ENCODE measurements around the gene SH3YL1. TPM values are rescaled to one million over a fixed set of nuclear protein-coding genes. Genes with fewer than 3 reads are reported as not detected.

The SH3YL1 gene
- total RNA-seq, 2 donors from 2014 or later, result 28.6 to 40.6 TPM

DNA sequence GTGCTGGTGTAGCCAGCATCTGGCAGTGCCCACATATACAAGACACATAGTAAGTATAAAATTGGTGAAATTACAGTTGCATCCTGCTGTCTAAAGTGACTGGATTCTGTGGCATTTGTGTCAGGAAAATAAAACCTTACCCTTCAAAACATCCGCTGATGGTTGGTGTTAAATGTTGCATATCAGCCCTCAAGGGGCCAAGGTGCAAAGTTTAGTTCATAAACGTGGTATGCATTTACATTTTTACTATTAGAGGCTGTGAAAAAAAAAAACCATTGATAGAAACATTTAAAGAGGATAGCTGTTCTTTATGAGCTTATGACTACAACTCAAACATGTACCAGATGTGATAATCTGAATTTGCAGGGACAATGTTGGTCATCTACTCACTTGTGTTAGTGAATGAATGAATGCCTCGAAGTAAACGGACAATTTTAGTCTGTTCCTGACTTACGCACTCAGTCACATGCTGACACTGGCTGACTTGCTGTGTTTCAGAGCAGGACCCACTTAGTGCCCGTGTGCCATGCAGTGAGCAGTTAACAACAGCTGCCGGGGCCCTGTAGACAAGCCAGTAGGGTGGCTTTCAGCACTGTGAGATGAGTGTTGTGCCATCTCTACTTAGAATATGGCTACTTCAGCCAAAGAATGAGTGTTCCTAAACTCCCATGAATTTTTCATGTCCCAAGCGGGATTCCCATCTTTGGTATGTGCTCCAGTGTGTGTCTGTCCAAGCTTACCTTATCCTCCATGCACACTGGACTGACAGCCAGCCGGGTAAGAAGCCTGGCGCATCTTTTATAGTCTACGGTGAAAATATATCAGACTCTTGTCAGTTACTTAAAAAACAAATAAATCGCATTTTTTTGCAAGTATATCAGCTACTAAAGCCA lies 18.8 kb upstream of the SH3YL1 start:
- no peak overlapping the region for H3K27ac ChIP-seq
- no peak for ATAC-seq (ENCODE audit: insufficient number of reproducible peaks, low FRiP score, low read depth)
- H3K36me3 ChIP-seq, result peaks cover 11% of the 10 kb centered on the region
- no peak for TF ChIP-seq CTCF (IDR thresholded peaks at IDR 0.05)
- no peak for DNase-seq (ENCODE audit: low spot score)
- H3K9me3 ChIP-seq, result no peaks in the 10 kb centered on the region
- H3K4me3 ChIP-seq, result no peak overlapping the region
- no peaks in the 10 kb centered on the region for H3K27me3 ChIP-seq (replicated peaks; ENCODE audit: insufficient read depth)
- peaks cover 0 to 44% of the 10 kb centered on the region in 2 donors for H3K4me1 ChIP-seq (ENCODE audit: control insufficient read depth in 1 of 2, low read depth in 2 of 2)

GRCh38 chr2:281381-281780 lies 17.5 kb upstream of the SH3YL1 start:
- Histone ChIP-seq H3K36me3 (peaks cover 14% of the 10 kb centered on the region), H3K9me3 (no peaks in the 10 kb centered on the region)
- no peak for DNase-seq (ENCODE audit: low spot score)

GRCh38 chr2:280650-281110 lies 16.8 kb upstream of the SH3YL1 start:
- no peak for TF ChIP-seq CTCF (IDR thresholded peaks at IDR 0.05)
- Histone ChIP-seq H3K27me3 (replicated peaks; ENCODE audit: insufficient read depth) (no peaks in the 10 kb centered on the region), H3K9me3 (no peaks in the 10 kb centered on the region), H3K4me1 (ENCODE audit: control insufficient read depth in 1 of 2, low read depth in 2 of 2) (peaks cover 0 to 31% of the 10 kb centered on the region in 2 donors), H3K36me3 (peaks cover 14% of the 10 kb centered on the region), H3K4me3 (no peak overlapping the region), H3K27ac (peak overlapping the region in 1 of 2 donors; percentile 31)
- DNase-seq (ENCODE audit: low spot score) (no peak), ATAC-seq (ENCODE audit: insufficient number of reproducible peaks, low FRiP score, low read depth) (no peak)

More at GRCh38 chr2:281381-281780, 17.5 kb upstream of the SH3YL1 start:
- no peak for TF ChIP-seq CTCF (IDR thresholded peaks at IDR 0.05)
- no peaks in the 10 kb centered on the region for H3K27me3 ChIP-seq (replicated peaks; ENCODE audit: insufficient read depth)
- H3K4me1 ChIP-seq (ENCODE audit: control insufficient read depth in 1 of 2, low read depth in 2 of 2), result peaks cover 0 to 38% of the 10 kb centered on the region in 2 donors
- no peak for ATAC-seq (ENCODE audit: insufficient number of reproducible peaks, low FRiP score, low read depth)
- H3K4me3 ChIP-seq, result no peak overlapping the region
- H3K27ac ChIP-seq, result no peak overlapping the region

- no peak for TF ChIP-seq CTCF (IDR thresholded peaks at IDR 0.05)
- peak overlapping the region in 1 of 2 donors; percentile 31 for H3K27ac ChIP-seq
- no peak for ATAC-seq (ENCODE audit: insufficient number of reproducible peaks, low FRiP score, low read depth)
These were observed 16.3 kb upstream of the SH3YL1 start for GRCh38 chr2:279956-280649.

DNA sequence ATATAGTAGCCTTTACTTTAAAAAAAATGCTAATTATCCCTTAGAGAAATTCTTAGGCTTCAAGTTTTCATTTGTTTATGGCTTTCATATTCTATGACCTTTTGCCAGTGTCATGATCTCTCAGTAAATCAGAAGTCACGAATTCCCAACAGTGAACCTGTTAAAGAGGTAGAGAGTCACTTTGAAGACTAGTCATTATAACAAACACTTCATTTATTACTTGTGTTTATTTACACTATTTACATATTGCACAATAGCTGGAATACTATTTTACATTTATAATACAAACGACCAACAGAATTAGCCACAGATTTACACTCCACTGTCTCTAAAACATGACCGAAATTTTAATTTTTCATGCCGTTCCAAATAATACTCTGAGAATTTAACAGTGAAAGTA lies 15.5 kb upstream of the SH3YL1 start:
- Histone ChIP-seq H3K27me3 (replicated peaks; ENCODE audit: insufficient read depth) (no peaks in the 10 kb centered on the region), H3K9me3 (no peaks in the 10 kb centered on the region), H3K4me3 (no peak overlapping the region), H3K27ac (no peak overlapping the region), H3K36me3 (peaks cover 17% of the 10 kb centered on the region), H3K4me1 (ENCODE audit: control insufficient read depth in 1 of 2, low read depth in 2 of 2) (peaks cover 0 to 18% of the 10 kb centered on the region in 2 donors)
- DNase-seq (ENCODE audit: low spot score) (no peak), ATAC-seq (ENCODE audit: insufficient number of reproducible peaks, low FRiP score, low read depth) (no peak)
- no peak for TF ChIP-seq CTCF (IDR thresholded peaks at IDR 0.05)

More at GRCh38 chr2:279956-280649, 16.3 kb upstream of the SH3YL1 start:
- Histone ChIP-seq H3K9me3 (no peaks in the 10 kb centered on the region), H3K4me3 (no peak overlapping the region), H3K4me1 (ENCODE audit: control insufficient read depth in 1 of 2, low read depth in 2 of 2) (peaks cover 0 to 26% of the 10 kb centered on the region in 2 donors), H3K27me3 (replicated peaks; ENCODE audit: insufficient read depth) (no peaks in the 10 kb centered on the region), H3K36me3 (peaks cover 14% of the 10 kb centered on the region)
- DNase-seq (ENCODE audit: low spot score), result no peak

Data from thoracic aorta (tissue), 2 donors.